HG02759 (cell line): ENCODE measurements around the gene KCNN4.
A peak's percentile ranks its signal among the peaks of the same experiment; 100 is the strongest.
"Not testable (repeated sequence)": the region's sequence is repeated elsewhere in the genome, so short reads cannot be mapped to it uniquely, and the experiment has no call there.

Experiments used
- ATAC-seq: cut with Tn5 transposase; IDR thresholded peaks from one replicate; pipeline ENCODE4 v1.9.1; 2021; ENCODE audit warnings: mild to moderate bottlenecking, moderate library complexity; ENCODE audit not compliant: unreplicated experiment

KCNN4 gene

DNA sequence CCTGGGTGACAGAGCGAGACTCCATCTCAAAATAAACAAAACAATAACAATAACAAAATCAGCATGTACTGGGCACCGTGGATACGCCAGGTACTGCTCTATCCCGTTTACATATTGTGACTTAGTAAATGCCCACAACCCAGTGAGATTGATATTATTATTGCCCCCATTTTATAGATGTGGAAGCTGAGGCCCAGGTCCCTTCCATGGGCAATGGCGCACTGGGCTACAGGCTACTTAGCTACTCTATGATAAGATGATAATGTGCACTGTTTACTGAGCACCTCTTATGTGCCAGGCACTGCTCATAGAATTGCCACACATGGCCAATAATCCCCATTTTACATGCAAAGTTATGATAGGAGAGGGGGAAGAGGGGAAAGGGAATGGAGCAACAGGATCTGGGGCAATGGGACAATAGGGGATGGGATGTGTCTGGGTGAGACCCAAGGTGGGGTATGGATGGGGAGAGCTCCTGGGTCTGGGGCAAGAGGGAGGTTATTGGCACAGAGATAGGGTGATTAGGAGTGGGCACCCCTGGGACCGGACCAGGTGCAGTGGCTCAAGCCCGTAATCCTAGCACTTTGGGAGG is 5.4 kb downstream of the KCNN4 start:
- ATAC-seq, result no peak

DNA sequence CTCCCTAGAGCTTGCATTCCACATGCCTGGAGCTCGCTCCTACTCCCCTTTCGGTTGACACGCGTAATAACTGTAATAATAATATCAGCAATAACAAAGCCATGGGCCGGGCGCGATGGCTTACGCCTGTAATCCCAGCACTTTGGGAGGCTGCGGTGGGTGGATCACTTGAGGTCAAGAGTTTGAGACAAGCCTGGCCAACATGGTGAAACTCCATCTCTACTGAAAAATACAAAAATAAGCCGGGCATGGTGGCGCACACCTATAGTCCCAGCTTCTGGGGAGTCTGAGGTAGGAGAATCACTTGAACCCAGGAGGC is 5.9 kb downstream of the KCNN4 start:
- not testable (repeated sequence) for ATAC-seq

DNA sequence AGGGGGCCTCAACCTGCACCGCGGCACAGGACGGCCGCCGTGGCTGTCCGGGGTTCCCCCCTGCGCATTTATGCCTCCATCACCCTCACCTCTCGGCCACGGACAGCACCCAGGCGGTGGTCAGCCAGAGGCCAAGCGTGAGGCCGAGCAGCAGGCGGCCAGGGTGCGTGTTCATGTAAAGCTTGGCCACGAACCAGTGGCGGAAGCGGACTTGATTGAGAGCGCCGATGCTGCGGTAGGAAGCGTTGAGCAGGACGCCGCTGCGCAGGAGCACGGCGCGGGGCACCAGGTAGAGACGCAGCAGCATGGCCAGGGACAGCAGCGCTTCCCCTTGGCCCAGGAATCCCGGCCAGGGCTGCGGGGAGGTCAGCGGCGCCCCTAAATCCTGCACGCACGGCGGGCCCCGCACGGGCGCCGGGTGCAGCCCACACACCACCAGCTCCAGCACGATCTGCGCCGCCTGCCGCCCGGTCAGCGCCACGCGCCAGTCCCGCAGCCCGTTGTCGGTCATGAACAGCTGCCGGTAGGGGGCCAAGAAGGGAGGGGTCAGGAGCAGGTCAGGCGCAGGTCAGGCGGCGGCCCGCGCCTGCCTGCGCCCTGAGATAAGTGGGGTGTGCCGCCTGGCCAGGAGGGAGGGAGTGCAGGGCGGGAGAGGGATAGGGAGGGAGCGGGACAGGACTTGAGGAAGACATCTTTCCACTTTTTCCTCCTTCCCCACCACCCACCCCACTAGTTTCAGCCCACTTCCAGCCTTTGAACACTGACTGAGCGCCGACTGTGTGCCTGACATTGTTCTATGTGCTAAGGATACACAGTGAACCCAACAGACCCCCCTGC is 6.5 kb downstream of the KCNN4 start:
- no peak for ATAC-seq

DNA sequence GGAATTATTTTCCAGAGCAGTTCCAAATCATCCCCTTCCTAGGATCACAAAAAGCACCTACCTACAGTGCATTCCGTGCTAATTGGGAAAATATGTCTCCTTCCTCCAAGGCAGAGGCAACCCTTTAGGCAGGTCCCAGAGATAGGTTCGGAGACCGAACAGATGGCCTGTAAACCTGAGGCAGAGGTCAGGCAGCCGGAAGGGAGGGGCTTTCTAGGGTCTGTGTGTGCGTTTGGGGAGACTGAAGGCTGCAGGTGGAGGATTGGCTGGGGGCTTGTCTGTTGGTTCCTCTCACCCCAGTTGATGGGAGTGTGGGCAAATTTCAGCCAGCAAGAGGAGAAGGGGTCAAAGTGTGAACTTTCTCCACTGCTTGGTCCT is 7.1 kb downstream of the KCNN4 start:
- ATAC-seq, result no peak

DNA sequence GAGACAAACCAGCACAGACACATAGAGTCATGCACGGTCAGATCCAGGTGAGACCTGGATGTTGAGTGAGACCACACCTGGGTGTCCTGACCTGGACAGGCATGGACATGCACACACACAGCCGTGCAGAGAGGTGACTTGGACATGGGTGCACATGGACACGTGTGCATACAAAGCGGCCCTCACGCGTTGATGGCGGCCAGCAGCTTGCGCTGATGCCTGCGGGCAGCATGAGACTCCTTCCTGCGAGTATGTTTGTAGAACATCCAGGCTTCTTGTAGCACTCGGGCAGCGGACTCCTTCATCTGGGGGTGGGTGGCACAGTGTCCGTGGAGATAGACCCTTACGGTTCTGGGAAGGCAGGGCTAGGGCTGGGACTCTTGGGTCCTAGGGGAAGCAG is 11.5 kb downstream of the KCNN4 start:
- no peak for ATAC-seq

DNA sequence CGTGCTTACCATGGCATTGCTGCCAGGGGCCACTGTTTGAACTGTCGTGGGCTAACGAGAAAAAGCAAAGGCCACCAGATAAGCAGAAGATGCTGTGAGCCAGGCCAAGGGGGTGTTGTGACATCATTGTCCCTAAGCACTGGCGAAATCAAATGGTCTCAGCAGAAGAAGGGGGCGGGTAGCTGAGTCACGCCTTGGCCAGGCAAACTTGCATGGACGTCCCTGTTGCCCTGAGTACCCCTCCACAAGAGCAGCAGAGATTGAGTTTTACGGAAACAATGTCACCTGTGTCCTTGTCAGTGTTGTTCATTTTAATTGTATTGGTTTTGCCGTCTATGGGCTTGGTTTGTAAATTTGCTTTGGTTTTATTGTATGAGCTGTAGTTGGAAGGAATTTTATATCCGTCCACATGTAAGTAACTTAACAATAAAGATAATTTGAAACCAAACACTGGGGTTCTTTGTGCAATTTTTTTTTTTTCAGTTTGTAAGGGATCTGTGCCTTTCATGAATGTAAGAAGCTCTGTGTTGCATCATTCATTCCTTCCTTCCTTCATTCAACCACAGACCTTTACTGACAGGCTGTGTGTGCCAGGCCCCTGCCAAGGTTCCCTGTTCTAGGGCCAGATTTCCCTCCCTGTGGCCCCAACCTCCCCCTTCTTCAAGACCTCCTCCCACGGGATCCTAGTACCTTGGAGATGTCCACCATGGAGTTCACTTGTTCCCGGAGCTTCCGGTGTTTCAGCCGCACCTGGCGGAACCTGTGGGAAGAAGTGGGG is 12.3 kb downstream of the KCNN4 start:
- no peak for ATAC-seq

DNA sequence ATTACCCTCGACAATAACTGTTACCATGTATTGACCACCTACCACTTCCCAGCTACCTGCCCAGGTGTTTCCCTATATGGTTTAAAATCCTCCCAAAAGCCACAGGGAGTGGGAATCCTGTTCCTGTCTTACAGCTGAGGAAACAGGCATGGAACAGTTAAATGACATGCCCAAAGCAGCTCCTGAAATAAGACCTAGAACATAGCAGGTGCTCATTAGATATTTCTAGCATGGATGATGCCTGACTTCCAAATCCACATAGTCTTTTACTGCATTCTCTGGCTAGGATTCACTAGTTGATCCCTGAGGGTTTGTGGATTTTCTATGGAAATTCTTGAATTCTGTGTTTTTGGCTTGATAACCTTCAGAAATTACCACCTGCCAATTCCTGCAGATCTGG is 13.0 kb downstream of the KCNN4 start:
- no peak for ATAC-seq

DNA sequence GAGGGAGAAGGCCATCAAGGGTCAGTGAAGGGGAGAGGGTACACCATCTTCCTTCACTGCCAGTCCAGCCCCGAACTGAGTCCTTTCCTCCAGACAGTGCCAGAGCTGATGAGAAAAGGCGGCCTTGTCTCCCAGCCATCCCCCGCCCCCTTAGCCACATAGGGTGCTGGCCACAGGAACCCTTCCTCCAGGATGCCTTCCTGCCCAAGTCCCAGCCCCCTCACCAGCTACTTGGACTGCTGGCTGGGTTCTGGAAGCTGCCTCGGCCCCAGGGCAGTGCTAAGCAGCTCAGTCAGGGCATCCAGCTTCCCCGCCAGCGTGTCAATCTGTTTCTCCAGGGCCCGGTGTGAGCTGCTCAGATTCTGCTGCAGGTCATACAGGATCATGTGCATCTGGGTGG is 13.5 kb downstream of the KCNN4 start:
- no peak for ATAC-seq

DNA sequence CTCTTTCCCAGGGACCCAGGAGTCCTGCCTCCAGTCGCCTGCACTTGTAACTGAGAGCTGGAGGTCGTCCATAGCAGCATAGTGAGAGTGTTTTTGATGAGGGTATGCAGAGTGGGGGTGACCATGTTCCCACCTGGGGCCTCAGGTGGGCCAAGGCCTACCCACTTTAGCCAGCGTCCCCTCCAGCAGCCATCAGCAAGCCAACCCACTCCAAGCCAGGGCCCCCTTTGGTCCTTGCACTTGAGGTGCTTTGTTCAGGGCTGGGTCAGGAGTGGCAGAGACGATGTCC is 14.1 kb downstream of the KCNN4 start:
- ATAC-seq, result no peak

DNA sequence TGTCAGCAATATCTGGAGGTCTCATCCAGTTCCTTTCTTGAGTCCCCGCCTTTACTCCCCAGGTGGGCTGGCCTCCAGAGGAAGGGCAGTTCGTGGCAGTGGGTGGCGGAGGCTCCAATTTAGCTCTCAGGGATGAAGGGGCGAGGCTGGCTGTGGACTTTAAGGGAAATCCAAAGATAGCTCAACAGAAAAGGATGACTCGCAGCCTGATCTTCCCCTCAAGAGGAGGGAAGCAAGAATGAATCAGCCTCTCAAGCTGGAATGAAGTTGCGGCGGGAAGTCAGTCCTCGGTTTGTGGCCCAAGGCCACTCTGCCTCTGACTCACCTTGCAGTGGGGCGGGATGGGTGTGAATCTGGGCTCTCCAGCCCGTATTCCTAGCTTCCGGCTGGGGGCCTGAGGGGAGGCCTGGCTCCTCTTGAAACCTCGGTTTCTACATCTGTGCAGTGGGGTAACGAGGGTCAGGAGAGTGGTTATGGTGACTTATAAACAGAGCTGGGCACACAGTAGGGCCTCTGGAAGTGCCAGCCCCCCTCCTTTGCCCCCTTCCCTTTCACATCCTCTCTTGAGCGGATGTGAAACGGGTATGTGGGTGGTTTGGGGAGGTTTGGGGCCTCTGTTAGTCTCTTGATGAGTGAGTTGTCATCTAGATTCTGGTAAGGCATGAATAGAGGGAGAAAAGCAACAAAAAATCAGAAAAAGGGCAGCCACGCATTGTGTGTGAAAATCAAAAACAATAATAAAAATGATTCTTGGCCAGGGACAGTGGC is 15.5 kb downstream of the KCNN4 start:
- peak; percentile 72 for ATAC-seq

DNA sequence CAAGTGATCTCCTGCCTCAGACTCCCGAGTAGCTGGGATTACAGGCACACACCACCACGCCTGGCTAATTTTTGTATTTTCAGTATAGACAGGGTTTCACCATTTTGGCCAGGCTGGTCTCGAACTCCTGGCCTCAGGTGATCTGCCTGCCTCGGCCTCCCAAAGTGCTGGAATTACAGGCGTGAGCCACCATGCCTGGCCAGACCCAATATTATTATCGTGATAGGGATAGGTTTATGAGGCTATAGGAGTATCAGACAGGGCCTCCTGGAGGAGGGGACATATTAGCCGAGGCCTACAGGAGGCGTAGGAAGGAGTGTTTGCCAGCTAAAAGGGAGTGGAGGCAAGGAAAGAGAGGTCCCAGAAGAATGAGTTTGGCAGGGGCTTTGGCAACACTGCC is 16.1 kb downstream of the KCNN4 start:
- ATAC-seq, result not testable (repeated sequence)

DNA sequence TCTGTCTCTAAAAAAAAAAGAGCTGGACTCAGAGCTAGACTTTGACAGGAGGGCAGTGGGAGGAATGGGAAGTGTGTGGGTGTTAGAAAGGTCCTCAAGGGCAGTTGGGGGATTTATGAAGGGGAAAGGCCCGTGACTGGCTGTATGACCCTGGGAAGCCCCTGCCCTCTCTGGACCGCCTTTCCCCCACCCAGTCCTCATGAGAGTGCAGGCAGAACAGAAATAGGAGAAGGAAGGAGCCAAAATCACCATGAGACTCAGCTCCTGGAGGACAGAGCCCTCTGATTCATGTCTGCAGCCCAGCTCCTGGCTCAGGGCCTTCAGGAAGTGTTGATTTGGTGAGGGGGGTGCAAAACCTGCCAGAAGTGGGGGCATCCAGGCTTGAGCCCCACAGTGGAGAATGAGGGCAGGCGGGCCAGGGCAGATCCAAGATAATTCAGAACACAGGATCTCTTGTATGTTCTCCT is 17.3 kb downstream of the KCNN4 start:
- peak; percentile 22 for ATAC-seq

DNA sequence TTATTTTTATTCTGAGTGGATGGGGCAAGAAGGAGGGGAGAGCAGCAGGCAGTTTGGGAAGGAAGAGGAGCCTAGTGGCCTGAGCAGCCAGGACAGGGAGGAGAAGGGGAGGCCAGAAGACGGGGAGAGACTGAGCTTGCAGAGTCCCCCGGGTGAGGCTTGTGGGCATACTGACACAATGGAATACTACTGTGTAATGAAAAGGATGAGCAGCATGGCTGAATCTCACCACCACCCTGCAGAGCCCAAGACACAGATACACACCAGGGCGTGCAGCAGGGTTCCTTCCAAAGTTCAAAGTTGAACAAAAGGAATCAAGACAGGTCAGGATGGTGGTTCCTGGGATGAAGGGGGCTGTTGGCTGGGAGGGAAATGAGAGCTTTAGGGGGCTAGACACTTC is 18.0 kb downstream of the KCNN4 start:
- ATAC-seq, result no peak

DNA sequence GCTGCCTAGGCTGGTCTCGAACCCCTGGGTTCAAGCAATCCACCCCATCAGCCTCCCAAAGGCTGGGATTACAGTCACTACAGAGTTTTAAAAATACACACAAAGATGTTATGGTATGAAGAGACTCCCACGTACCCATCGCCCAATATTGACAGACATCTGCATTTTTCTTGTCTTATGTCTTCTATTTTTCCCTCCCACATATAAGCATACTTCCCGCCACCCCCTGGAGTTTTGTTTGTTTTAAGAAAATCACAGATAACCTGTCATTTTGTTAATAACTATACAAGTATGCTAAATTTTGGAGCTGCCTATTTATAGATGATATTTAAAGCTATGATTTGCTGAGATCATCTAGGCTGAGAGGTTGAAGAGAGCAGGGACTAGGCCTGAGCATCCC is 19.8 kb downstream of the KCNN4 start:
- ATAC-seq, result no peak

DNA sequence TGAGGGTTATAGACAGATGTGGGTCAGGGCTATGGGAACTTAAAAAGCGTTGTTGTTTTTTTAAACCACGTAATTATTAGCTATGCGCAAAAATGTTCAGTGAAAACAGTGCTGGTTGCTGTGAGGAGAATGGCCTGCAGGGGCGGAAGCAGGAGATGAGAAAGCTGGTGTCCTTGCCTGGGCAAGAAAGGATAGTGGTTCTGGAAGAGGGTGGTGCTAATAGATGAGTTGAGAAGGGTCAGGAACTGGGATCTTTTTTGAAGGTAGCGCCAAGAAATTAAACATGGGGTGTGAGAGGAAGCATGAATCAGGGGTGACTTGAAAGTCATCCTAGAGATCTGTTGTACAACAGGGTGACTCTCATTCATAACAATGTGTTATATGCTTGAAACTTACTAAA is 21.3 kb downstream of the KCNN4 start:
- ATAC-seq, result no peak

DNA sequence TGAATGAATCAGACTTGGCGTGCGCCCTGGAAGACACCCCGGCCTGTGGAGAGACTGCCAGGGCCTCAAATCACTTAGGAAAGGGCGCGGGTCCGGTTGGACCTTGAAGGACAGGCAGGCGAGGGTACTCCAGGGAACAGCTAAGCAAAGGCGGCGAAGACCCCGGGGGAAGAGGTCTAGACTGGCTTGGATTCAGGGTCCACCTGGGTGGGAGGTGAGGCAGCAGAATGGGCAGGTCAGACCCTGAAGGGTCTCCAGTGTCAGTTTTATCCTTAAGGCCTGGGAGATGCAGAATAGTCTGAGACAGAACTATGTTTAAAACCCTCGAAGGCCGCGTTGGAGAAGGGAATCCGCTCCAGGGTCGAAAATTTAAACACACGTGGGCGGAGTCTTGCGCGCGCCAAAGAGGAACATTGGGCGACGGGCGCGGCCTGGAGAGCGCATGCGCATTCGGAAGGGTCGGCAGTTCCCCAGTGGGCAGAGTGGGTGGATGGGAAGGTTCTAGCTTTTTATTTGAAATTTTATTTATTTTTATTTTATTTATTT is 25.4 kb downstream of the KCNN4 start:
- ATAC-seq, result no peak

DNA sequence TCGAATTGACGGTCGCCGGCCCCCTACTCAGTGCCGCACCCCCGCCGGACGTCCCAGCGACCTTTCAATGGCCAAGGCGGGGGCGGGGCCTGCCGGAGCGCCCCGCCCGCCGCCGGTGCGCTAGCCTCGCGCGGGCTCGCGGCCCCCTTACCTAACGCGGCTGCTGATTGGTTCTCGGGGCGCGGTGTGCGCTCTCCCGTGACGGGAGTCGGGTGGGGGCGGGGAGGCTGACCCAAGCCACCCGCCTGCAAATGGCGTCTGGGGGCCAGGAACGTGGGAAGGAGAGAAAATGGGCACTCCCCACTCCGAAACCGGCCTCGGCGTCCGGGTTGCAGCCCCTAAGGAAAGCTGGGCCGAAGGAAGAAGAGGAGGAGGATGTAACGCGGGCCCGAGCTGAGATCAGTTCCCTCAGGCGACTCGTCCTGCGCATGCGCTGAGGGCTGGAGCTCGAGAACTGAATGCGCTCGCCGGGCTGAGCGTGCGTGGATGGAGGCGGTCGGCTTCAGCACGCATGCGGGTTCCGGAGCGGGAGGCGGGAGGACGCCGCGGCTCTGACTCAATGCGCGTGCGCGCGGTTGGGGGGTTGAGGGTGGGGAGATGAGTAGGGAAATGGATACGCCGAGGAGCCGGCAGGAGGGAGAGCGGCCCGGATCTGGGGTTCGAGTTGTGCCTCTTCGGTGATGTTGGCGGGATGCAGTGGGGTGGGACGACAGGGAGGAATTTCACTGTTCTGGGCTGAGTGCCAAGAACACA is 26.1 kb downstream of the KCNN4 start, which contains the start of gene SMG9:
Gene SMG9, minus strand, starts transcription at position 460 of the 753 bp plus-strand sequence. CDS start 4,221 bp downstream, outside the sequence.
- ATAC-seq, result peak; percentile 67

DNA sequence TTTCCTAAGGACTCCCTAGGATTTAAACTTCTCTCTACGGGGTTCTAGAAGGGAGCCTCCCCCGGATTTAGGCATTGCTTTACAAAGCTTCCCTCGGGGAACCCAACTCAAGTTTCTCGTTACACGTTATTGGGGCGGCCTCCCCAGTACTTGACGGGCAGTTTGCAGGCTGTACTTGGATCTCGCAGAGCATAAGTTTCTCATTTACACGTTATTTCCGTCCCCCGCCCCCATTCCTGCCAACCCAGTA is 26.6 kb downstream of the KCNN4 start:
- ATAC-seq, result no peak

DNA sequence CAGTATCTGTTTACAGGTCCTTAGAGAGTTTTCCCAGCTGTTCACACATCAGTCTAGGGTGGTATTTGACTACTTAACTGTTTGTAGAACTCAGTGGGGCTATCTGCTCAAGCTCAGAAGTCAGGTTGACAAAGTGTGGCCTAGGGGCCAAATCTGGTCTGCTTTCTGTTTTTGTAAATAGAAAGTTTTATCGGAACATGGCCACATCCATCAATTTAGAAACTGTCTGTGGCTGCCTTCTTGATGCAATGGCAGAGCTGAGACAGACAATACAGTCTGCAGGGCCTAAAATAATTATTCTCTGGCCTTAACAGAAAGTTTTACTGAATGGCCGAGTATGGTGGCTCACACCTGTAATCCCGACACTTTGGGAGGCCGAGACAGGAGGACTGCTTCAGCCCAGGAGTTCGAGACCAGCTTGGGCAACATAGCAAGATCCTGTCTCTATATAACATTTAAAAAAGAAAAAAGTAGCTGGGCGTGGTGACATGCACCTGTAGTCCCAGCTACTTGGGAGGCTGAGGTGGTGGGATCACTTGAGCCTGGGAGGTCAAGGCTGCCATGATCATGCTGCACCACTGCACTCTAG is 28.4 kb downstream of the KCNN4 start:
- ATAC-seq, result no peak
